8988T (cell line): Measurements from ENCODE around the gene MYCBPAP.

ENCODE experiments used
- DNase-seq: peaks from one replicate; pipeline ENCODE4 v3.0.0; 2011

MYCBPAP gene

GRCh38 chr17:50554201-50554600 is 46.0 kb downstream of the MYCBPAP start:
- DNase-seq = no peak

DNA sequence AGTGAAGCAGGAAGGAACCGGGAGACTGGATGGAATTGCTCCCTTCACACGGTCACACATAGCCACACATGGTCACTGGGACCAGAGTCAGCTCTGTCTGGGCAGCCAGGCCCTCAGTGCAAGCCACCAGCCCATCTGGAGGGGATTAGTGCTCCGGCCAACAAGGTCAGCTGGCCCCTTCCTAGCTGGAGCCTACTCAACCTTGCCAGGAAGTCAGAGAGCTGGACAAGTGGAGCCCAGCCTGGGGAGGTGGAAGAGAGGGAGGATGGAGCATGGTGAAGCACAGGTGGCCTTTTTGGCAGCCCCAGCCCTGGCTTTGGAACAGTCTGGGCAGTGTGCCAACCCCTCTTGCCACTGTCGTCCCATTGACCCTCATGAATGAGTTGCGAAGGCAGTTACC is 48.6 kb downstream of the MYCBPAP start:
- no peak for DNase-seq

GRCh38 chr17:50557630-50558029 is 49.4 kb downstream of the MYCBPAP start:
- DNase-seq = no peak

DNA sequence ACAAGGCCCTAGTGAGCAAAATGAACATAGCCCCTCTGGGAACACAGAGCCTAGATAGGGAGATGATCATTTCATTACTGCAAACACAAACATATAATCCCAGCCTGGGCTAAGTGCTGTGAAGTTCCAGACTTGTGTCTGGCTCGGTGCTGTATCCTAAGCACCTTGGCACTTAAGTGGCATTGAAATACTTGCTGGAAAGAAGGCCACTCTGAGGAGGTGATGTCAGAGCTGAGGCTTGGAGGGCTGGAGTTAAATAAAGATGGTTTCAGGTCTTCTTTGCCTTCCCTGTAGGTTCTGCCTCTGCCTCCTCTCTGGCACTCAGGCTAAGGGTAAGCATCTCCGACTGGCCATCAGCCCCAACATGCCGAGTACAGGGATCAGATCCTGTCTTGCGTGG is 49.9 kb downstream of the MYCBPAP start:
- no peak for DNase-seq

DNA sequence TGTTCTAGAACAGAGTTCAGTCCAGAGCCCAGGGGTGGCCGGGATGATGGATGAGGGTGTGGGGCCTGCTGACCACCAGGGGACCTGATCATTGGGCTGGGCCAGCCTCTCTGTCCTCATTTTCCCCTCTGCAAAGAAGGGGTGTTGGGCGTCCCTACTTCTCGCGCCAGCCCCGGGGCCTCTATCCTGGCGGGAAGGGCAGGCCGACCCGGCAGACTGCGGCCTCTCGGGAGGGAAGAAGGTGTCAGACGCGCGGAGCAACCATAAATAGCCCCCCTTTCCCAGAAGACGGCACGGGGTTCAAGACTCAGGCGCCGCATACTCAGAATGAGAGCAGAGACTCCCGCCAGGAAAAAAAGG is 50.3 kb downstream of the MYCBPAP start:
- no peak for DNase-seq

DNA sequence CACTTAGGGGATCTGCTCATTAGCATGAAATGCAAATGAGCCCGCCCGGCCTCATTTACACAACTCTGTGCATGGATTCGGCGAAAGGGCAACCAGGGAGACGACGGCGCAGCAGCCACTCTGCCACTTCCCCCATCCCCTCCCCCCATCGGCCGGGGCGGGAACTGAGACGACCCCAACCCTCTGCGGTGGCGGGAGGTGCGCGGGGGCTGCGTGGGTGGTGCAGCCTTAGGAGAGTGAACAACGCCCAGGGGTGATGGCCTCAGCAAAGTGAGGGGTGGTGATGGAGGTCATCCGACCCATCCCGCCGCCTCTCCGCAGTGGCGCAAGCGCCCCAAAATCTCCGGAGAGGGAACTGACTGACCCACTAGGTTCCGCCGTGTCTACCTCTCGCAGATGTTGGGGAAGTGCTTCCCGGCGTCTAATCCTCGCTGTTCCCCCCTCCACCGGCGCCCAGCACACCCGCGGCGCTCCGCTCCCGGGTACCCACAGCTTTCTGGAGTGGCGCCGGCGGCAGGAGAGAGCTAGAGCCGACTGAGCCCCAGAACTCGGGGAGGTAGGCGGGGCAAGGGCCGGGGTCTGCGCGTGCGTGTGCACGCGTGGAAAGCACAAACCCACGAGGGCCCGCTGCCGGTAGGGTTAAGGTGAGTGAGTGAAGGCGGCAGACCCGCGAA is 50.8 kb downstream of the MYCBPAP start:
- no peak for DNase-seq

DNA sequence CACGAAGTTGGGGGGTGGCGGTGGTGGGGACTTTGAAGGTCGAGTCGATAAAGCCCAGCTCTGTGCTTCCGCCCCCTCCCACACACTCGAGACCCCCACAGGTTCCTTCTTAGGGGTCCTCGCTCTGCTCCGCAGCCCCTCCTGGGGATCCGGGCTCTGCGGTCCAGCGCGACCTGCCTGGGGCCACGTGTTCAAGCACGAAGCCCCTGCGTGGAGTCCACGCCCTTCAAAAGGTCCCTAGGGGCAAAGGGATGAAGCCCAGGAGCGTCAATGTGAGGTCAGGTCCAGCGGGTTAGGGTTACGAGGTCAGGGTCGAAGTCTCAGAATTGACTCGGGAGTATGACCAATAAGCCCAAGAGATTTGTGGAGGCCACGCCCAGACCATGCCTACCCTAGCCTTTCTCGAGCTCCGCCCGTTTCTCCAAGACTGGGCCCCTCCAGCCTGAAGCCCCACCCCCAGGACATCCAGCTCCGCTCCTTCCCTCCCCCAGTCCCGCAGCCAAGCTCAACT is 51.5 kb downstream of the MYCBPAP start:
- peak; percentile 95 for DNase-seq

DNA sequence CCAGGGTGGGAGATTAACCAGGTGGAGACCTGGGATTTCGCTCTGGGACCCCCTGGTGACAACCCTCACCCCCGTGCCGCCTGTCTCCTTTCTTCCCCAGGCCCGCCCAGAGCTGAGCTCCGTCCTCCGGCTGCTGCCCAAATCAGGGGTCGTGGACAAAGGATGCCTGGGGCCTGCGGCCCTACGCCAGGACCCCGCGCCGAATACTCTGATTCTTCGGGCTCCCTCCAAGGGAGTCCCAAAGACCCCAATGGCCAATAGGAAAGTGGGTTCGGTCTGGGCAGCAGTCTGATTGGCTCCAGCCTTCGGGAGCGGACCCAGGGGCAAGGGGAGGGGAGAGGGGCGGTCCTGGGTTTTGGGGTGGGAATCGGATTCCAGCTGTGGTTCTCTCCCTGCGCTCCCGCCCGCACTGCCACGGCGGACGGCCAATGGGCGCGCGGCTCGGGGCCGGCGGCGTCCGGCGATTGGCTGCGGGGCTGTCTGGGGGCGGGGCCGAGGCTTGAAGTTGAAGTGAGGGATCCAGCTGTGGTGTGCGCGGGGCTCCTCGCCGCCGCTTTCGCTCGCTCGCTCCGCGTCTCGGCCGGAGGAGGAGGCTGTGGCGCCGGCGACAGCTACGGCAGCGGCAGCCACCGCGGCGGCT is 52.1 kb downstream of the MYCBPAP start, which contains the start of gene CACNA1G:
CACNA1G (plus strand) TSS at position 531 of the 640 bp plus-strand sequence. CDS start 745 bp downstream, outside the sequence.
- peak; percentile 100 for DNase-seq

GRCh38 chr17:50560931-50561745 is 52.9 kb downstream of the MYCBPAP start:
- no peak for DNase-seq

- DNase-seq = no peak
Measured at GRCh38 chr17:50561746-50562141, 53.5 kb downstream of the MYCBPAP start.

GRCh38 chr17:50562242-50563091 is 54.2 kb downstream of the MYCBPAP start:
- DNase-seq = no peak

DNA sequence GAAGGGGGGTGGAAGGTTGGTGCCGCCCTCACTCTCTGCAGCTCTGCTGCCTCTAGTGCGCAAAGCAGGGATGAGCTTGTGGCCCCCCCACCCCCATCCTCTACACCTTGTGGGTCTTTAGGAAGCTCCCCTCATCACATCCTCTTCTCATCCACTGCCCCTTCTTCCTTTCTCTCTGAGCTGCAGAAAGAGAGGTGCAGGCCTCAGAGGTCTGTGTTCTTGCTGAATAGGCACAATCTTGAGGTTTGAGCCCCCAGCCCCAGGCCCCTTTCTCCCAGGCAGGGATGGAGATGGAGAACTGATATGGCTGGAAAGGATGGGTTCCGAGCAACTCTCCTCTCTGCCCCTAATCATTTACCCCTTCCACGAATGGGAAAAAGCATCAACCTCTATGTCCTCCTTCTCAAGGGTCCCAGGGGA is 54.9 kb downstream of the MYCBPAP start:
- DNase-seq = no peak

DNA sequence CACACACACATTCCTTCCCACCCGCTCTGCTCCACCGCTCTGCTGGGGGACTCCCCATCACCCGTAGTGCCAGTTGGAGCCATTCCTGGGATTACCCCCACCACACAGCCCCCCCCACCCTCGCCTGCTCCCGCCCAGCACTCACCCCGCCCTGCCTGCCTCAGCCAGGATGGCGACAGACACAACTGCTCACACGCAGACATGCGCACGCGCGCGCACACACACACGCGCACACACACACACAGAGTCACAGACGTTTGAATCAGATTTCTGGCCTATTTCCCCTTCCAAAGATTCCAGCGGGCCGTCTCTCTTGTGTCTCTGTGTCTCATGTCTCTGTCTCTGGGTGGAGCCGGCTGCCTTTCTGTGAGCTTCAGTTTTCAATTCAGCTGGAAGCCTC is 56.7 kb downstream of the MYCBPAP start:
- no peak for DNase-seq

DNA sequence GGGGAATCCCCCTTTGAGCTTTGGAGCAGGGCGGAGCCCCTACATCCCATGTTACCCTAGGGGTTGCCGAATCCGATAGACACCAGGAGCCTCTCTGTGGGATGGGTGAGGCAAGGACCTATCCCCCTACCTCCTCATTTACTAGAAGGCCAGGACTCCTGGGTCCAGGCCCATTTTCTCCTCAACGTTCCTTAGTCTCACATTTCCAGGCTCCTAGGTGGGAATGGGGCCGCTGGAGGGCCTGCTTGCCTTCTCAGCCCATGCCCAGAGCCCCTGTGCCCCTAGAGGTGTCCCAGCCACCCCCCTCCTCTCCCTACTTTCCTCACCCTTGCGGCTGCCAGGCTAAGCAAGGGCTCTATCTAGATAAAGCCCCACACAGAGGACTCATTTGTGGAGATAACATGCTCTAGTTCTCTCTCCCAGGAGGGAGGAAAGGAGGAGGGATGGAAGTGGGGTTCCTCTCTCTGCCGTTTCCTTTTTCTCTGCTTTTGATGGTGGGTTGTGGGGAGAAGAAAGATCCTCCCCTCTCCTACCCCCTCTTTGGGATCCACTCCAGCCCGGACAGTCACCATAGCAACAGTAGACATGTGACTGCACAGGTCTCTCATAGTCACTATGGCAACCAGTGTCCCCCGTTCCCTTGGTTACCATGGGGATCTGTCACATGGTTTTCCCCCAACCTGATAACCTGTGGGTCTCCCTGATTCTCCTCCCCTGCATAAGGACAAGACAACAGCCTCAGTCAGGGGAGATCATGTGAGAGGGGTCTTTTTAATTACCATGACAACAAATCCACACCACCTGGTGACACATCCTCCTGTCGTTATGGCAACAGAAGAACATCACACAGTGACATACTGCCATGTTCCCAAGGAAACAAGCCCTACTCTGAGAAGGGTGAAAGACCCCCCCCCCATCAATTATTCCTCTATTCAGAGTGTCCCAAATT is 57.4 kb downstream of the MYCBPAP start:
- no peak for DNase-seq

DNA sequence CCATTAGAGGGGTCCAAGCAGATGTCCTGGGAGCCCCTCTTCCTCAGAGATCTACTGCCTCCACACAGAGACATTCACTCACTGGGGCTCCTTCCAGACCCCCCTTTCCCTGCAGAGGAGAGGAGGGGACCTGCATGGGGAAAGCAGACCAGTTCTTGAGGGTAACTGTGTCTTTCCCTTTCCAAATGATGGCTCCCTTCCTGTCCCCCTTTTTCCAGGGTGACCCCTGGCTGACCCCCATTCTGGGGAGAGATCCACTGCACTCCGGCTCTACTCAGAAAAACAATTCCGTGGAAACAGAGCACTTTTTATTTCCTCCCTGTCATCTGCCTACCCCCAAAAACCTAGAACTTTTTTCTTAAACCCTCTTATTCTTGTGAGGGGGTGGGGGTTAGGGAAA is 58.6 kb downstream of the MYCBPAP start:
- DNase-seq = no peak

DNA sequence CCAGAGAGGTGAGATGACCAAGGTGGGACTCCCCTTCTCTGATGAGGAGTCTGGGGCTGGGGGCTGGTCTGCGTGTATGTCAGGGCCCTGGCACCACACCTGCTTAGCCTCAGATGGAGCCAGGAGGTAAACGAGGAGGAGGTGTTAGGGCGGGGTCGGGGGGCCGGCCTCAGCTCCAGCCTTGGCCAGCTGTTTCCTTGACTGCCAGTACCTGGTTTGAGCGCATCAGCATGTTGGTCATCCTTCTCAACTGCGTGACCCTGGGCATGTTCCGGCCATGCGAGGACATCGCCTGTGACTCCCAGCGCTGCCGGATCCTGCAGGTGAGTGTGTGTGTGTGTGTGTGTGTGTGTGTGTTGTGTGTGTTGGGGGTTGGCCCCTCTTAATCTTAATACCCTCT is 60.4 kb downstream of the MYCBPAP start:
- DNase-seq = no peak

- no peak for DNase-seq
Measured at GRCh38 chr17:50569592-50569991, 61.4 kb downstream of the MYCBPAP start.

GRCh38 chr17:50570032-50570431 is 61.8 kb downstream of the MYCBPAP start:
- DNase-seq = no peak

DNA sequence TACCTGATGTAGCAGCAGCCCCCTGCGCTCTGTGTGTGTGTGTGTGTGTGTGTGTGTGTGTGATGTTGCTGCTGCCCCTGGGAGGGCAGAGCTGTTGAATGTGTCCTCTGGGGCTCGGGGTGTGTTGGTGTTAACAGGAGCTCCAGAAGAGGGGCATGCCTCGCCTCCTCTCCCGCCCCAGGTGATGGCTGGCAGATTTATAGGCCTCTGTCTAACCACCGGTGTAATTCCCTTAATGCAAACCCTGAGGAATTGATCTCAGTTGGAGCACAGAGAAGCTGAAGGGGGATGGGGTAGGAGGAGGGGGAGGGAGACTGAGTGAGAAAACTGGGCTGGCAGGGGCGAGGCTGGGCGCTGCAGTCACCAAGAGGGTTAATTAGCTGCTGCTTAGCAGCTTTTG is 62.3 kb downstream of the MYCBPAP start:
- no peak for DNase-seq

GRCh38 chr17:50571681-50572080 is 63.4 kb downstream of the MYCBPAP start:
- DNase-seq = no peak

GRCh38 chr17:50572541-50572940 is 64.3 kb downstream of the MYCBPAP start:
- DNase-seq = no peak
